PC-3 (cell line): ENCODE data around the gene ZNF746.

Source experiments
- EZH2 ChIP-seq: fragments of 300-600 bp; sonication (generic); IDR thresholded peaks from one replicate; pipeline ENCODE4 v1.6.1; 2017; ENCODE audit warnings: antibody characterized with exemption, mild to moderate bottlenecking, low read length; ENCODE audit not compliant: unreplicated experiment
- TF ChIP-seq, protein P1 (sequence below): fragments of 300-600 bp; sonication (generic); conservative IDR thresholded peaks from 2 replicates; pipeline ENCODE4 v1.5.1; 2017; ENCODE audit warnings: antibody characterized with exemption, low read depth, mild to moderate bottlenecking, low read length

DNA sequence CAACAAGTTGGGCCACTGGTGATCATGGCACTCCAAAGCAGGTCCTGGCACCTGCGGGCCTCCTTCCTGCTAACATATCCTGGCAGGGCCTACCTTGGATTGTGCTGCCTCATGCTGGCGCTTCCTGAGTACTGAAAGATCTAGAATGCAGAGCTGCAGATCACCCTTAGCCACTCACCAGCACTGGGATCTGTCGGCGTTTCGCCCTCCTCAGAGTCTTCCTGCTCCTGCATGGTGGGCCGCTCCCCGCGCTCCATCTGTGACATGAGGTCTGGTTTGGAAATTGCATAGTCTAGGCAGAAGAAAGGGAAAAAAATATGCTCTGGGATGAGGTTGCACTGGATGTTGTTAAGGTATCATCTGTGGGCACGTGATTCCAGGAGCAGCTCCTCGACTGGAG, 46.8 kb downstream of the ZNF746 start:
- TF ChIP-seq EZH2: no peak
- TF ChIP-seq, protein P1, sequence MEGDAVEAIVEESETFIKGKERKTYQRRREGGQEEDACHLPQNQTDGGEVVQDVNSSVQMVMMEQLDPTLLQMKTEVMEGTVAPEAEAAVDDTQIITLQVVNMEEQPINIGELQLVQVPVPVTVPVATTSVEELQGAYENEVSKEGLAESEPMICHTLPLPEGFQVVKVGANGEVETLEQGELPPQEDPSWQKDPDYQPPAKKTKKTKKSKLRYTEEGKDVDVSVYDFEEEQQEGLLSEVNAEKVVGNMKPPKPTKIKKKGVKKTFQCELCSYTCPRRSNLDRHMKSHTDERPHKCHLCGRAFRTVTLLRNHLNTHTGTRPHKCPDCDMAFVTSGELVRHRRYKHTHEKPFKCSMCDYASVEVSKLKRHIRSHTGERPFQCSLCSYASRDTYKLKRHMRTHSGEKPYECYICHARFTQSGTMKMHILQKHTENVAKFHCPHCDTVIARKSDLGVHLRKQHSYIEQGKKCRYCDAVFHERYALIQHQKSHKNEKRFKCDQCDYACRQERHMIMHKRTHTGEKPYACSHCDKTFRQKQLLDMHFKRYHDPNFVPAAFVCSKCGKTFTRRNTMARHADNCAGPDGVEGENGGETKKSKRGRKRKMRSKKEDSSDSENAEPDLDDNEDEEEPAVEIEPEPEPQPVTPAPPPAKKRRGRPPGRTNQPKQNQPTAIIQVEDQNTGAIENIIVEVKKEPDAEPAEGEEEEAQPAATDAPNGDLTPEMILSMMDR: no peak
